Neutrophil (primary cell): ENCODE data around the gene ZNF480.
A peak's percentile ranks its signal among the peaks of the same experiment; 100 is the strongest.

Source experiments
- H3K27ac ChIP-seq: fragments of 200-600 bp; sonication (generic); 2 replicates; pipeline ENCODE4 v1.5.1; 2016; ENCODE audit warnings: mild to moderate bottlenecking, moderate library complexity
- H3K27me3 ChIP-seq: fragments of 200-600 bp; sonication (generic); 2 replicates; pipeline ENCODE4 v1.6.0; 2016; ENCODE audit warnings: mild to moderate bottlenecking
- H3K36me3 ChIP-seq: fragments of 200-600 bp; sonication (generic); 2 replicates; pipeline ENCODE4 v1.5.1; 2017
- H3K4me1 ChIP-seq, 2 experiments: fragments of 200-600 bp in 1 of 2; sonication (generic) in 1 of 2; 1 replicate in 1 of 2; 2 replicates in 1 of 2; pipeline versions ENCODE4 v1.5.1 to v1.6.1; 2013 to 2016; ENCODE audit warnings: low read depth in 1 of 2, low read length in 1 of 2, mild to moderate bottlenecking in 1 of 2, moderate library complexity in 1 of 2; ENCODE audit not compliant: control insufficient read depth in 1 of 2, insufficient read depth in 1 of 2
- H3K4me3 ChIP-seq, 2 experiments: fragments of 200-600 bp in 1 of 2; sonication (generic) in 1 of 2; 1 replicate in 1 of 2; 2 replicates in 1 of 2; pipeline ENCODE4 v1.5.1; 2013 to 2016; ENCODE audit warnings: low read depth in 1 of 2, low read length in 1 of 2, mild to moderate bottlenecking in 1 of 2, moderate library complexity in 1 of 2
- H3K9me3 ChIP-seq: fragments of 200-600 bp; sonication (generic); 2 replicates; pipeline ENCODE4 v1.5.1; 2016
- TF ChIP-seq, protein P1 (sequence below): fragments of 200-600 bp; sonication (generic); IDR thresholded peaks from 2 replicates; pipeline ENCODE4 v1.5.1; 2016; ENCODE audit warnings: antibody characterized with exemption

The ZNF480 gene

DNA sequence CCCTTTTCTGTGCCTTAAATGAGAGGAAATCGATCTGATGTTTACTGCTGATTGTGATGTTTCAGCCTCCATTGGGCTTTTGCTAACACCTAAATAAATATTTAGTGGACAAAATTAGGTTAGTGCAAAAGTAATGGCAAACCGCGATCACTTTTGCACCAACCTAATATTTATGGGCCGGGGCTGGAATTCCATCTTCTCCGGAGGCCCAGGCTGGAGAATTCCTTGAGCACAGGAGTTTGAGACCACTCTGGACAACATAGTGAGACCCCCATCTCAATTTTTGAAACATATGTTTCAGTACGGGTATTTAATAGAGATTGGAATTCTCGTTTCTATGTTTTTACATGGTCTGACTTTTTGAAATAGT, 73.4 kb downstream of the ZNF480 start:
- peaks cover 28% of the 10 kb centered on the region for H3K9me3 ChIP-seq

More for the DNA sequence above, 73.4 kb downstream of the ZNF480 start:
- Histone ChIP-seq H3K4me3 (peak overlapping the region; percentile 66 to 81), H3K27ac (no peak overlapping the region), H3K4me1 (peaks cover 4 to 11% of the 10 kb centered on the region in 2 experiments), H3K27me3 (no peaks in the 10 kb centered on the region), H3K36me3 (no peaks in the 10 kb centered on the region)
- TF ChIP-seq, protein P1, sequence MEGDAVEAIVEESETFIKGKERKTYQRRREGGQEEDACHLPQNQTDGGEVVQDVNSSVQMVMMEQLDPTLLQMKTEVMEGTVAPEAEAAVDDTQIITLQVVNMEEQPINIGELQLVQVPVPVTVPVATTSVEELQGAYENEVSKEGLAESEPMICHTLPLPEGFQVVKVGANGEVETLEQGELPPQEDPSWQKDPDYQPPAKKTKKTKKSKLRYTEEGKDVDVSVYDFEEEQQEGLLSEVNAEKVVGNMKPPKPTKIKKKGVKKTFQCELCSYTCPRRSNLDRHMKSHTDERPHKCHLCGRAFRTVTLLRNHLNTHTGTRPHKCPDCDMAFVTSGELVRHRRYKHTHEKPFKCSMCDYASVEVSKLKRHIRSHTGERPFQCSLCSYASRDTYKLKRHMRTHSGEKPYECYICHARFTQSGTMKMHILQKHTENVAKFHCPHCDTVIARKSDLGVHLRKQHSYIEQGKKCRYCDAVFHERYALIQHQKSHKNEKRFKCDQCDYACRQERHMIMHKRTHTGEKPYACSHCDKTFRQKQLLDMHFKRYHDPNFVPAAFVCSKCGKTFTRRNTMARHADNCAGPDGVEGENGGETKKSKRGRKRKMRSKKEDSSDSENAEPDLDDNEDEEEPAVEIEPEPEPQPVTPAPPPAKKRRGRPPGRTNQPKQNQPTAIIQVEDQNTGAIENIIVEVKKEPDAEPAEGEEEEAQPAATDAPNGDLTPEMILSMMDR = no peak
